Caco-2 (cell line): ENCODE results near the gene MINDY1. TPM values are rescaled to one million over a fixed set of nuclear protein-coding genes. Genes with fewer than 3 reads are reported as not detected.

Experiments
- BruUV-seq: library from RNA; stranded (reverse); fragments of 400-500 nt; replicated peaks from 2 replicates; lab custom pipeline; 2021; lab: Mats Ljungman, UMichigan
- CTCF ChIA-PET: fragments of 300-600 bp; sonication (Branson Sonifier 250); formaldehyde crosslinking; loops from one replicate; lab custom pipeline; 2022; ENCODE audit warnings: antibody characterized with exemption; lab: Charles Lee
- POLR2A ChIA-PET: fragments of 300-600 bp; sonication (Branson Sonifier 250); formaldehyde crosslinking; loops from one replicate; lab custom pipeline; 2022; ENCODE audit warnings: antibody characterized with exemption; lab: Charles Lee
- DNase-seq, 2 experiments: peaks; one replicate each; pipeline versions ENCODE4 v3.0.0 to v3.0.0-alpha.2; 2020 to 2022
- H3K27me3 ChIP-seq: replicated peaks from 2 replicates; pipeline ENCODE4 v1.6.0; 2011; ENCODE audit warnings: low read length; ENCODE audit not compliant: control insufficient read depth, insufficient read depth
- H3K36me3 ChIP-seq: 2 replicates; pipeline ENCODE4 v1.5.1; 2011; ENCODE audit warnings: low read length; ENCODE audit not compliant: control insufficient read depth, insufficient read depth
- H3K4me1 ChIP-seq: fragments of 250-450 bp; sonication (Bioruptor Pico); 2 replicates; pipeline ENCODE4 v1.5.1; 2020; ENCODE audit warnings: mild to moderate bottlenecking
- H3K4me3 ChIP-seq: 2 replicates; pipeline ENCODE4 v1.5.1; 2011; ENCODE audit warnings: low read depth, mild to moderate bottlenecking, control low read depth, low read length
- H3K9me3 ChIP-seq: fragments of 250-450 bp; sonication (Bioruptor Pico); 2 replicates; pipeline ENCODE4 v1.5.1; 2020; ENCODE audit warnings: mild to moderate bottlenecking, moderate library complexity
- H3K27ac Mint-ChIP-seq: one replicate; pipeline ENCODE4 v1.8.0; 2022; ENCODE audit warnings: mixed read lengths; ENCODE audit not compliant: unreplicated experiment
- H3K27me3 Mint-ChIP-seq: one replicate; pipeline ENCODE4 v1.8.0; 2022; ENCODE audit warnings: mixed read lengths; ENCODE audit not compliant: insufficient read depth, unreplicated experiment
- H3K36me3 Mint-ChIP-seq: one replicate; pipeline ENCODE4 v1.8.0; 2022; ENCODE audit warnings: mild to moderate bottlenecking, mixed read lengths; ENCODE audit not compliant: insufficient read depth, unreplicated experiment
- H3K4me1 Mint-ChIP-seq: one replicate; pipeline ENCODE4 v1.8.0; 2022; ENCODE audit warnings: low read depth, mixed read lengths; ENCODE audit not compliant: unreplicated experiment
- H3K4me3 Mint-ChIP-seq: one replicate; pipeline ENCODE4 v1.8.0; 2022; ENCODE audit warnings: mild to moderate bottlenecking, moderate library complexity, mixed read lengths; ENCODE audit not compliant: unreplicated experiment
- H3K9me3 Mint-ChIP-seq: one replicate; pipeline ENCODE4 v1.8.0; 2022; ENCODE audit warnings: mixed read lengths; ENCODE audit not compliant: unreplicated experiment
- intact Hi-C: fragments of 100-400 bp; cut with micrococcal nuclease; formaldehyde crosslinking; loops from one replicate; pipeline ENCODE4 v1.10.0; 2022; ENCODE audit not compliant: unreplicated experiment
- total RNA-seq: library from RNA; stranded (reverse); gene quantifications from 2 replicates; pipeline ENCODE4 v1.2.3, GENCODE V29; 2022
- TF ChIP-seq, protein P1 (sequence below), 2 experiments: fragments of 200-600 bp in 1 of 2; IDR thresholded peaks; 1 replicate in 1 of 2; 2 replicates in 1 of 2; pipeline versions ENCODE4 v1.5.1 to v1.8.0; 2011 to 2022; ENCODE audit warnings: antibody characterized with exemption in 1 of 2, control low read depth in 1 of 2, inconsistent platforms in 1 of 2, low read depth in 1 of 2, low read length in 1 of 2, mild to moderate bottlenecking in 1 of 2, moderate library complexity in 1 of 2; ENCODE audit not compliant: insufficient read depth in 1 of 2, severe bottlenecking in 1 of 2, unreplicated experiment in 1 of 2

Gene MINDY1
- total RNA-seq, 1 experiment from 2014 or later: 15.6 TPM

DNA sequence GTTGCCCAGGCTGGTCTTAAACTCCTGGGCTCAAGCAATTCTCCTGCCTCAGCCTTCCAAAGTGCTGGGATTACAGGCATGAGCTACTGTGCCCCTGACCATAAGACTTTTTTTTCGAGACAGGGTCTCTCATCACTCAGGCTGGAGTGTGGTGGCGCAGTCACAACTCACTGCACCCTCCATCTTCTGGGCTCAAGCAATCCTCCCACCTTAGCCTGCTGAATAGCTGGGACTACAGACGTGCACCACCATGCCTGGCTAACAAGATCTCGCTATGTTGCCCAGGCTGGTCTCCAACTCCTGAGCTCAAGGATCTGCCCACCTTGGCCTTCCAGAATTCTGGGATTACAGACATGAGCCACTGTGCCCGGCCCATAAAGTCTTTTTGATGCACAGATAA, 42.8 kb upstream of the MINDY1 start:
- ChIA-PET POLR2A (no interaction called here), CTCF (interaction anchor here (0.6 to 0.9 kb wide), 3 partner anchors 22 to 234 kb away, joined by 3 read pairs; no protein-coding TSS in a partner anchor)
- TF ChIP-seq, protein P1, sequence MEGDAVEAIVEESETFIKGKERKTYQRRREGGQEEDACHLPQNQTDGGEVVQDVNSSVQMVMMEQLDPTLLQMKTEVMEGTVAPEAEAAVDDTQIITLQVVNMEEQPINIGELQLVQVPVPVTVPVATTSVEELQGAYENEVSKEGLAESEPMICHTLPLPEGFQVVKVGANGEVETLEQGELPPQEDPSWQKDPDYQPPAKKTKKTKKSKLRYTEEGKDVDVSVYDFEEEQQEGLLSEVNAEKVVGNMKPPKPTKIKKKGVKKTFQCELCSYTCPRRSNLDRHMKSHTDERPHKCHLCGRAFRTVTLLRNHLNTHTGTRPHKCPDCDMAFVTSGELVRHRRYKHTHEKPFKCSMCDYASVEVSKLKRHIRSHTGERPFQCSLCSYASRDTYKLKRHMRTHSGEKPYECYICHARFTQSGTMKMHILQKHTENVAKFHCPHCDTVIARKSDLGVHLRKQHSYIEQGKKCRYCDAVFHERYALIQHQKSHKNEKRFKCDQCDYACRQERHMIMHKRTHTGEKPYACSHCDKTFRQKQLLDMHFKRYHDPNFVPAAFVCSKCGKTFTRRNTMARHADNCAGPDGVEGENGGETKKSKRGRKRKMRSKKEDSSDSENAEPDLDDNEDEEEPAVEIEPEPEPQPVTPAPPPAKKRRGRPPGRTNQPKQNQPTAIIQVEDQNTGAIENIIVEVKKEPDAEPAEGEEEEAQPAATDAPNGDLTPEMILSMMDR (IDR thresholded peaks at IDR 0.05; ENCODE audit: insufficient read depth in 1 of 2, low read depth in 1 of 2, low read length in 1 of 2, severe bottlenecking in 1 of 2, unreplicated experiment in 1 of 2): no peak
- Histone ChIP-seq H3K4me1 (peaks cover 4% of the 10 kb centered on the region), H3K4me3 (no peak overlapping the region), H3K36me3 (peaks cover 6% of the 10 kb centered on the region; the same call in 1 of the 2 replicates), H3K27me3 (no peaks in the 10 kb centered on the region), H3K9me3 (no peaks in the 10 kb centered on the region)
- Mint-ChIP-seq H3K4me3 (peak overlapping the region; percentile 81), H3K36me3 (peaks cover 57% of the 10 kb centered on the region), H3K27ac (no peak overlapping the region), H3K4me1 (no peaks in the 10 kb centered on the region), H3K27me3 (no peaks in the 10 kb centered on the region), H3K9me3 (no peaks in the 10 kb centered on the region)
- intact Hi-C loops: no loop called here
- BruUV-seq: no TSS peak
- no peak for DNase-seq

DNA sequence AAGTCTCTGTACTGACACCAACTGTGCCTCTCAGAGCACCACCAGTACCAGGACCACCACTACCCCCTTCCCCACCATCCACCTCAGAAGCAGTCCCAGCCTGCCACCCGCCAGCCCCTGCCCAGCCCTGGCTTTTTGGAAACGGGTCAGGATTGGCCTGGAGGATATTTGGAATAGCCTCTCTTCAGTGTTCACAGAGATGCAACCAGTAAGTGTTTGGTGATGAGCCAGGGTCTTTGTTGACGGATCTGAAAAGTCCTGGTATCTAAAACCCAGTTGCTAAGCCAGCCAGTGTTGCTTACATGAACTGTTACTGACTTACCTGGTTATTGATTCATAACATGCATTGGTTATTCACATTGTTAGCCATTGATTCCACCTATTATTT, 41.9 kb upstream of the MINDY1 start:
- no peak for DNase-seq
- POLR2A ChIA-PET: interaction anchor here (0.6 to 1.1 kb wide), 2 partner anchors 42 to 66 kb away, joined by 3 to 5 read pairs; partner anchors contain the start of gene MINDY1
- H3K4me1 Mint-ChIP-seq: no peaks in the 10 kb centered on the region

DNA sequence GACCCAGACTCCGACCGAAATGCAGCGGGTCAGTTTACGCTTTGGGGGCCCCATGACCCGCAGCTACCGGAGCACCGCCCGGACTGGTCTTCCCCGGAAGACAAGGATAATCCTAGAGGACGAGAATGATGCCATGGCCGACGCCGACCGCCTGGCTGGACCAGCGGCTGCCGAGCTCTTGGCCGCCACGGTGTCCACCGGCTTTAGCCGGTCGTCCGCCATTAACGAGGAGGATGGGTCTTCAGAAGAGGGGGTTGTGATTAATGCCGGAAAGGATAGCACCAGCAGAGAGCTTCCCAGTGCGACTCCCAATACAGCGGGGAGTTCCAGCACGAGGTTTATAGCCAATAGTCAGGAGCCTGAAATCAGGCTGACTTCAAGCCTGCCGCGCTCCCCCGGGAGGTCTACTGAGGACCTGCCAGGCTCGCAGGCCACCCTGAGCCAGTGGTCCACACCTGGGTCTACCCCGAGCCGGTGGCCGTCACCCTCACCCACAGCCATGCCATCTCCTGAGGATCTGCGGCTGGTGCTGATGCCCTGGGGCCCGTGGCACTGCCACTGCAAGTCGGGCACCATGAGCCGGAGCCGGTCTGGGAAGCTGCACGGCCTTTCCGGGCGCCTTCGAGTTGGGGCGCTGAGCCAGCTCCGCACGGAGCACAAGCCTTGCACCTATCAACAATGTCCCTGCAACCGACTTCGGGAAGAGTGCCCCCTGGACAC, 41.4 kb upstream of the MINDY1 start:
- H3K27me3 ChIP-seq: no peaks in the 10 kb centered on the region
- peak; percentile 69 for DNase-seq
- intact Hi-C loops: loop anchor here (1.0 to 2.0 kb wide), 2 partner anchors 35 to 67 kb away; no protein-coding TSS in a partner anchor
- TF ChIP-seq, protein P1 (IDR thresholded peaks at IDR 0.05; ENCODE audit: insufficient read depth in 1 of 2, low read depth in 1 of 2, low read length in 1 of 2, severe bottlenecking in 1 of 2, unreplicated experiment in 1 of 2): peak in 1 of 2 experiments; percentile 55
- no peaks in the 10 kb centered on the region for H3K4me1 Mint-ChIP-seq
- H3K4me3 Mint-ChIP-seq: peak overlapping the region; percentile 81
- H3K27me3 Mint-ChIP-seq: no peaks in the 10 kb centered on the region
- H3K4me3 ChIP-seq: peak overlapping the region; percentile 72
- no peaks in the 10 kb centered on the region for H3K36me3 ChIP-seq
- H3K27ac Mint-ChIP-seq: peak overlapping the region; percentile 74
- BruUV-seq: TSS peak; percentile 74
- H3K9me3 ChIP-seq: no peaks in the 10 kb centered on the region
- H3K9me3 Mint-ChIP-seq: no peaks in the 10 kb centered on the region
- H3K36me3 Mint-ChIP-seq: peaks cover 43% of the 10 kb centered on the region
- ChIA-PET POLR2A (interaction anchor here (0.5 to 1.1 kb wide), 4 partner anchors 35 to 446 kb away, joined by 3 to 5 read pairs (median 3); partner anchors contain the start of gene MINDY1), CTCF (interaction anchor here (0.6 to 1.5 kb wide), 10 partner anchors 9 to 107 kb away, joined by 3 to 15 read pairs (median 4); partner anchors contain the start of genes CDC42SE1, MINDY1 and MLLT11)
- H3K4me1 ChIP-seq: peaks cover 4% of the 10 kb centered on the region

More for the DNA sequence above, 41.9 kb upstream of the MINDY1 start:
- Histone ChIP-seq H3K4me1 (peaks cover 4% of the 10 kb centered on the region), H3K4me3 (peak overlapping the region; percentile 72), H3K9me3 (no peaks in the 10 kb centered on the region), H3K27me3 (no peaks in the 10 kb centered on the region), H3K36me3 (no peaks in the 10 kb centered on the region)
- H3K4me3 Mint-ChIP-seq: peak overlapping the region; percentile 81
- TF ChIP-seq, protein P1 (IDR thresholded peaks at IDR 0.05; ENCODE audit: insufficient read depth in 1 of 2, low read depth in 1 of 2, low read length in 1 of 2, severe bottlenecking in 1 of 2, unreplicated experiment in 1 of 2): peak in 1 of 2 experiments; percentile 56
- BruUV-seq: no TSS peak
- H3K27ac Mint-ChIP-seq: peak overlapping the region; percentile 74
- H3K9me3 Mint-ChIP-seq: no peaks in the 10 kb centered on the region
- CTCF ChIA-PET: interaction anchor here (1.0 to 1.5 kb wide), 6 partner anchors 10 to 53 kb away, joined by 3 to 15 read pairs (median 6); partner anchors contain the start of genes CDC42SE1, MINDY1 and MLLT11
- no peaks in the 10 kb centered on the region for H3K27me3 Mint-ChIP-seq
- H3K36me3 Mint-ChIP-seq: peaks cover 49% of the 10 kb centered on the region
- intact Hi-C loops: loop anchor here (1.0 kb wide), 1 partner anchor 35 kb away; no protein-coding TSS in a partner anchor
